HEK293 (cell line): ENCODE results near the gene BORCS6.
A peak's percentile ranks its signal among the peaks of the same experiment; 100 is the strongest.

Experiments
- CTCF ChIP-seq: fragments of 450-650 bp; formaldehyde crosslinking; IDR thresholded peaks from 2 replicates; pipeline ENCODE4 v1.5.1; 2016; ENCODE audit warnings: missing biosample characterization, missing genetic modification characterization
- GLIS1 ChIP-seq: fragments of 450-650 bp; formaldehyde crosslinking; IDR thresholded peaks from 2 replicates; pipeline ENCODE4 v1.5.1; 2016; ENCODE audit warnings: missing biosample characterization, missing genetic modification characterization
- PRDM2 ChIP-seq: fragments of 450-650 bp; formaldehyde crosslinking; IDR thresholded peaks from 2 replicates; pipeline ENCODE4 v1.5.1; 2016; ENCODE audit warnings: missing biosample characterization, missing genetic modification characterization, borderline replicate concordance
- REPIN1 ChIP-seq: fragments of 450-650 bp; formaldehyde crosslinking; IDR thresholded peaks from 2 replicates; pipeline ENCODE4 v1.5.1; 2017; ENCODE audit warnings: missing biosample characterization, missing genetic modification characterization, low read depth
- SETDB1 ChIP-seq: IDR thresholded peaks from one replicate; pipeline ENCODE4 v1.6.1; 2017; ENCODE audit warnings: mild to moderate bottlenecking, low read length, moderate library complexity, mixed read lengths; ENCODE audit not compliant: insufficient read length
- TCF7L2 ChIP-seq: IDR thresholded peaks from 2 replicates; pipeline ENCODE4 v1.6.1; 2011; ENCODE audit warnings: low read depth, mild to moderate bottlenecking, inconsistent platforms, low read length, moderate library complexity, borderline replicate concordance
- ZBTB1 ChIP-seq: fragments of 450-650 bp; formaldehyde crosslinking; IDR thresholded peaks from 2 replicates; pipeline ENCODE4 v1.5.1; 2016; ENCODE audit warnings: missing biosample characterization, missing genetic modification characterization
- ZBTB7A ChIP-seq: fragments of 450-650 bp; formaldehyde crosslinking; IDR thresholded peaks from 2 replicates; pipeline ENCODE4 v1.5.1; 2016; ENCODE audit warnings: low read depth, missing biosample characterization, missing genetic modification characterization
- ZNF23 ChIP-seq: fragments of 450-650 bp; formaldehyde crosslinking; IDR thresholded peaks from 2 replicates; pipeline ENCODE4 v1.5.1; 2016; ENCODE audit warnings: missing biosample characterization, missing genetic modification characterization, borderline replicate concordance
- ZNF621 ChIP-seq: fragments of 450-650 bp; formaldehyde crosslinking; IDR thresholded peaks from 2 replicates; pipeline ENCODE4 v1.5.1; 2017; ENCODE audit warnings: missing biosample characterization, missing genetic modification characterization
- ZNF677 ChIP-seq: fragments of 450-650 bp; IDR thresholded peaks from 2 replicates; pipeline ENCODE4 v1.5.0; 2018; ENCODE audit warnings: missing biosample characterization, mild to moderate bottlenecking, missing genetic modification characterization, moderate library complexity
- ZNF704 ChIP-seq: fragments of 450-650 bp; formaldehyde crosslinking; IDR thresholded peaks from 2 replicates; pipeline ENCODE4 v1.5.1; 2016; ENCODE audit warnings: missing biosample characterization, missing genetic modification characterization
- ZNF76 ChIP-seq: fragments of 450-650 bp; formaldehyde crosslinking; IDR thresholded peaks from 2 replicates; pipeline ENCODE4; 2016; ENCODE audit warnings: low read depth, missing biosample characterization, missing genetic modification characterization, borderline replicate concordance
- TF ChIP-seq, protein P1 (sequence below): fragments of 450-650 bp; formaldehyde crosslinking; IDR thresholded peaks from 2 replicates; pipeline ENCODE4 v1.5.1; 2016; ENCODE audit warnings: missing biosample characterization, missing genetic modification characterization

DNA sequence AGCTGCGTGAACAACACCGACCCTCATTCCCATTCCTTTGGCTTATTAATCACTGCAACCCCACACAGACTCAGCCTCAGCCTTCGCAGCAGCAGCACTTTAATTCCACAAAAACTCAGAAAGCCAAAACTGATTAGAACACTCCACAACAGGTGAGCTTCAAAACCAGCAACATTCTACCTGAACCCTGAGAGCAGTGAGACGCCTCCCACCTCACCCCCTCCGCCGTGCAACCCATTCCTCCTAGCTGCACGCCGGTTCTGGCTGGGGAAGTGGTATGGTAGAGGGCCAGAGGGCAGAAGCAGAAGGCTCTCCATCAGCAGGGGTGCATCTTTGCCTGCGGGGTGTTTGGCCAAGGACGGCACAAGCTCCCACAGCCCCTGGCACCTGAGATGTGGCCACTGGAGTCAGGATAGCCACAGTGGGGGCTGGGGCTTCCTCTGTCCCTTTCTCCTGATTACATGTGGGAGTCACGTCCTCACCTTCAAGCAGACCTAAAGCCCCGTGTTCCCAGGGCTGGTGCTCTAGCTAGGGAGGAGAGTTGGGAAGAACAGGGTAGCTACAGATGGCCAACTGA, 1.6 kb downstream of the BORCS6 start:
- TF ChIP-seq ZBTB1 (tag by site-specific recombination): no peak
- 0 out of 2 replicates have a peak, but pooled peaks have one; percentile 7 for TF ChIP-seq ZNF76
- TF ChIP-seq, protein P1, sequence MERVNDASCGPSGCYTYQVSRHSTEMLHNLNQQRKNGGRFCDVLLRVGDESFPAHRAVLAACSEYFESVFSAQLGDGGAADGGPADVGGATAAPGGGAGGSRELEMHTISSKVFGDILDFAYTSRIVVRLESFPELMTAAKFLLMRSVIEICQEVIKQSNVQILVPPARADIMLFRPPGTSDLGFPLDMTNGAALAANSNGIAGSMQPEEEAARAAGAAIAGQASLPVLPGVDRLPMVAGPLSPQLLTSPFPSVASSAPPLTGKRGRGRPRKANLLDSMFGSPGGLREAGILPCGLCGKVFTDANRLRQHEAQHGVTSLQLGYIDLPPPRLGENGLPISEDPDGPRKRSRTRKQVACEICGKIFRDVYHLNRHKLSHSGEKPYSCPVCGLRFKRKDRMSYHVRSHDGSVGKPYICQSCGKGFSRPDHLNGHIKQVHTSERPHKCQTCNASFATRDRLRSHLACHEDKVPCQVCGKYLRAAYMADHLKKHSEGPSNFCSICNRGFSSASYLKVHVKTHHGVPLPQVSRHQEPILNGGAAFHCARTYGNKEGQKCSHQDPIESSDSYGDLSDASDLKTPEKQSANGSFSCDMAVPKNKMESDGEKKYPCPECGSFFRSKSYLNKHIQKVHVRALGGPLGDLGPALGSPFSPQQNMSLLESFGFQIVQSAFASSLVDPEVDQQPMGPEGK (tag by site-specific recombination): no peak
- TF ChIP-seq CTCF (tag by site-specific recombination): no peak
- no peak for TF ChIP-seq GLIS1 (tag by site-specific recombination)
- no peak for TF ChIP-seq TCF7L2
- no peak for TF ChIP-seq ZNF23
- no peak for TF ChIP-seq REPIN1 (tag by site-specific recombination)
- TF ChIP-seq SETDB1: no peak
- TF ChIP-seq ZNF704 (tag by site-specific recombination): no peak
- TF ChIP-seq ZBTB7A: no peak
- no peak for TF ChIP-seq PRDM2
- no peak for TF ChIP-seq ZNF621
- TF ChIP-seq ZNF677 (tag by site-specific recombination): no peak
